NCI-H345 treated with DMSO at 0.1 percent for 48 hours (cell line): ENCODE results near the gene P2RX4.
"Not testable (repeated sequence)": the region's sequence is repeated elsewhere in the genome, so short reads cannot be mapped to it uniquely, and the experiment has no call there.

Source experiments
- DNase-seq: peaks from one replicate; lab custom pipeline; 2025; ENCODE audit not compliant: unreplicated experiment; lab: John Stamatoyannopoulos, UW

Gene P2RX4

GRCh38 chr12:121219353-121219986, 9.5 kb downstream of the P2RX4 start:
- DNase-seq: no peak

- no peak for DNase-seq
These were observed 12.9 kb downstream of the P2RX4 start for GRCh38 chr12:121222847-121223246.

GRCh38 chr12:121223292-121224285, 13.7 kb downstream of the P2RX4 start:
- no peak for DNase-seq

- DNase-seq: no peak
These were observed 14.7 kb downstream of the P2RX4 start for GRCh38 chr12:121224591-121224990.

GRCh38 chr12:121226399-121226798, 16.5 kb downstream of the P2RX4 start:
- no peak for DNase-seq

- DNase-seq: not testable (repeated sequence)
These were observed 16.9 kb downstream of the P2RX4 start for GRCh38 chr12:121226871-121227270.

- no peak for DNase-seq
These were observed 17.4 kb downstream of the P2RX4 start for GRCh38 chr12:121227294-121227693.

- no peak for DNase-seq
These were observed 19.2 kb downstream of the P2RX4 start for GRCh38 chr12:121228919-121229665.

- DNase-seq: peak; percentile 32
These were observed 20.1 kb downstream of the P2RX4 start for GRCh38 chr12:121229826-121230537.

GRCh38 chr12:121230538-121230907, 20.6 kb downstream of the P2RX4 start:
- DNase-seq: no peak

GRCh38 chr12:121232163-121232562, 22.2 kb downstream of the P2RX4 start:
- DNase-seq: no peak

- DNase-seq: no peak
These were observed 23.2 kb downstream of the P2RX4 start for GRCh38 chr12:121232977-121233627.

GRCh38 chr12:121233628-121234020, 23.7 kb downstream of the P2RX4 start:
- no peak for DNase-seq

- no peak for DNase-seq
These were observed 26.8 kb downstream of the P2RX4 start for GRCh38 chr12:121236776-121237175.

- DNase-seq: no peak
These were observed 27.5 kb downstream of the P2RX4 start for GRCh38 chr12:121237415-121237814.

GRCh38 chr12:121238086-121238485, 28.2 kb downstream of the P2RX4 start:
- no peak for DNase-seq

GRCh38 chr12:121238604-121239350, 28.8 kb downstream of the P2RX4 start:
- DNase-seq: peak; percentile 25

GRCh38 chr12:121239351-121240061, 29.6 kb downstream of the P2RX4 start:
- no peak for DNase-seq

- DNase-seq: no peak
These were observed 30.1 kb downstream of the P2RX4 start for GRCh38 chr12:121240062-121240420.
